Stimulated activated CD8-positive, alpha-beta memory T cell treated with anti-CD3 and anti-CD28 coated beads, Interleukin-4, amount 100 ng/mL, for 1 hour (primary cell): Measurements from ENCODE around the gene CXCL1.

Source experiments
- DNase-seq, 2 donors: peaks; one replicate each; pipeline ENCODE4 v3.0.0-alpha.2; 2020; ENCODE audit warnings: low read depth in 2 of 2, low spot score in 1 of 2

Gene CXCL1

DNA sequence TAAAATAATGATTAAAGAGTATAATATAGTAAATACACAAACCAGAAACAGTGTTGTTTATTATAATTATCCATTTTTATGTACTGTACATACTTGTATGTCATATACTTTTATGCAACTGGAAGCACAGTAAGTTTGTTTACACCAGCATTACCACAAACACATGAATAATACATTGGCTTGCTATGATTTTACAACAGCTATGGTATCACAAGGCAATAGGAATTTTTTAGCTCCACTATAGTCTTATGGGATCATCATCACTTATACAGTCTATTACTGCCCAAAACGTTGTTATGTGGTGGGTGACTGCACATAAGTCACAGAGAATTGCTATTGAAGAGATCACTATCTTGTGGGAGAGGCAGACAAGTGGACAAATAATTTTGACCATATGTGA lies 17.9 kb upstream of the CXCL1 start:
- DNase-seq: no peak

DNA sequence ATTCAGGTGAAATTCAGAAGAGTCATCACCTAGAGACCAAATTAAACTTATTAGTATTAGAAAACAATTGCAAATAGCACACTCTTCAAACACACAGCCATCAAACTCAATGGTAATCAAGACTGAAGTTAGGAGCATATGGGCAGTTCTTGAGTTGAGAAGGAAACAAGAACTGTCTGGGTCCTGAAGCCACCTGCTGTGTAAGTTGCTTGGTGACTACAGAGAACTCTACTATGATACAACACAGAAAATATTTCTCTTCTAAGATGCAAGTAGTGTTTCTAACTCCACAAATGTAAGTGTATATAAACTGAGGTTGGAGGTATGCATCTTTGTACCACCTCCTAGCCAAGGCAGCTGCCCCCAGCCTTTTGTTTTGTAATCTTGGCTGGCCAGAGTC lies 16.4 kb upstream of the CXCL1 start:
- DNase-seq: no peak

DNA sequence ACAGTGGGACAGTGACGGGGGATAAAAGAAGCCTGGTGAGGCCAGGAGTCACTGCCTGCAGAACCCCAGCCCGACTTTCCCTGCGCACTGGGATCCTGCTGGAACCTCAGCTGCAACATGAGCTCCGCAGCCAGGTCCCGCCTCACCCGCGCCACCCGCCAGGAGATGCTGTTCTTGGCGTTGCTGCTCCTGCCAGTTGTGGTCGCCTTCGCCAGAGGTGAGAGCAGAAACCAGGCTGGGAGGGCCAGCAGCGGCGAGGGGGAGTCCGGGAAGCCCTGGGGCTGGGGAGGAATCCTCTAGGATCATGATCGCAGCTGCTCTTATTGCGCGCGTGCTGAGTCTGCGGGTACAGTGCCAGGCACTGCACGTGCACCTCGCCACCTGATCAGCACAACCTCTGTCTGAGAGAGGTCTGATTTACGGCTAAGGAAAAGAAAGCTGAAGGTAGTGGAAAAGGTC lies 15.9 kb upstream of the CXCL1 start, which contains the start of gene PF4V1:
Gene PF4V1, plus strand, starts transcription at position 51 of the 459 bp plus-strand sequence. Its CDS starts 67 bp downstream, at position 118.
- DNase-seq: no peak

DNA sequence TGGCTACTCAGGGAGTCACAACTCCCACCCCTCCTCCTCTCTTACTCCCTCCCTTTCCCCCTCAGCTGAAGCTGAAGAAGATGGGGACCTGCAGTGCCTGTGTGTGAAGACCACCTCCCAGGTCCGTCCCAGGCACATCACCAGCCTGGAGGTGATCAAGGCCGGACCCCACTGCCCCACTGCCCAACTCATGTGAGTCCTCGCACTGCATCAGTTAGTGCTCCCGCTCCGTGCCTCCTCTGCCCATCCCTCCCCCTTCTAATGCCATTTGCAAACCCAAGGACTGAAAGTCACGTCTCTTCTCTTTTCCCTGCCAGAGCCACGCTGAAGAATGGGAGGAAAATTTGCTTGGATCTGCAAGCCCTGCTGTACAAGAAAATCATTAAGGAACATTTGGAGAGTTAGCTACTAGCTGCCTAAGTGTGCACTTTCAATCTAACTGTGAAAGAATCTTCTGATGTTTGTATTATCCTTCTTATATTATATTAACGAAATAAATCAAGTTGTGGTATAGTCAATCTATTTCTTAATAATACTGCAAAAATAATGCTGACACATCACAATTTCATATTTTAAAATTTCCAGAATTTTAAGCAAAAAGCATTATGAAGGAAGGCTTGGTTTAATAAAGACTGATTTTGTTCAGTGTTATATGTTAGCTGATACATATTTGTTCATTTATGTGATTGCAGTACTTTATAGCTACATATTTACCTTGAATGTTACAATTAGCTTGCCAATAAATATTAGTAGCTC lies 15.3 kb upstream of the CXCL1 start:
- no peak for DNase-seq

DNA sequence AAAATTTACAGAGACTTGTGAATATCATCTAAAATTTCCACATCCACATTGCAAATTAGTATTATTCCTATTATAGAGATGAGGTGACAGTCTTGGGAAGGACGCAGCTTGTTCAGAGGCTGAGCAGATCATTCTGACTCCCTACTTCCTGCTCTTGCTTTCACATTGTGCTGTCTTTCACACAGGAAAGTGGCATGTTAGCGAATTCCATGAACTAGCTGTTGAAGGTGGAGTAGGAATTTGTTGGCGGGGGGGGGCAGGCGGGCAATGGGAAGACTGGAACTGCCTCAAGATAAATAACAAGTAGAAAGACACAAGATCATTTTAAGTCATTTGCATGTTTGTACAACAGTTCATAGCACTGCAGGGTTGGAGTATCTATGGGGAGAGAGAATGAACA lies 13.8 kb upstream of the CXCL1 start:
- DNase-seq: no peak

DNA sequence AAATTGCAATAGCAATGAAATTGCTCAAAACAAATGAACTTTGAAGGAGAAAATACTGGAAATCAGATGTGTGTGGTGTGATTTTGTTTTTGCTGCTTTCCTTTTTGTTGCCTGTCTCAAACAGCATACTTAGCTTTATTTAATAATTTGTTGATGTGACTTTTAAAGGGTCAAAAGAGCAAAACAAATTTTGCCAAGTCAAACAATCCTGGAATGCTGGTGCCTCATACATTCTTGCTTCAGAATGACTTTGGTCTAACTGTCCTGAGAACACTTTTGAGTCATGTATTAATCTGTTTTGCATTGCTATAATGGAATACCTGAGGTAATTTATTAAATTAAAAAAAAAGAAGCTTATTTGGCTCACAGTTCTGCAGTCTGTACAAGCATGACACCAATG lies 12.7 kb upstream of the CXCL1 start:
- no peak for DNase-seq

DNA sequence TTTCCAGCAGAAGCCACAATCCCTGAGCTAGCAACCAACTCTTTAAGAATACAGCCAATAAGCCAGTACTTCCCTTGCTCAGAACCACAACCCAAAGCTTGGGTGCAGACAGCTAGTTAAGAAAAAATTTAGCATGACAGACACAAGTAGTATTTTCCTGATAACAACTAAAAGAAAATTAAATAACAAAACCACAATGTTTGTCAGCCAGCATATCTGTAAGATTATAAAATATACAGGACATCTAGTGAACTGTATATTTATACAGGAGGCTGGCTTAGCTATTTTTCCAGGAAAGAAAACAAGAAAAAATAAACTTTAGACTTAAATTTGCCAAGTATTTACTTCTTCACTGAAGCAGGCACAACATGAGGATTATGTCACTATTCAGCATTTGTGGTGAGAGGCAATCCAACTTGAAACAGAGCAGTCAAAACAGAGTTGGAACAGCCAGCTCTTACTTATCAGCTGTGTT lies 9.5 kb upstream of the CXCL1 start:
- no peak for DNase-seq

DNA sequence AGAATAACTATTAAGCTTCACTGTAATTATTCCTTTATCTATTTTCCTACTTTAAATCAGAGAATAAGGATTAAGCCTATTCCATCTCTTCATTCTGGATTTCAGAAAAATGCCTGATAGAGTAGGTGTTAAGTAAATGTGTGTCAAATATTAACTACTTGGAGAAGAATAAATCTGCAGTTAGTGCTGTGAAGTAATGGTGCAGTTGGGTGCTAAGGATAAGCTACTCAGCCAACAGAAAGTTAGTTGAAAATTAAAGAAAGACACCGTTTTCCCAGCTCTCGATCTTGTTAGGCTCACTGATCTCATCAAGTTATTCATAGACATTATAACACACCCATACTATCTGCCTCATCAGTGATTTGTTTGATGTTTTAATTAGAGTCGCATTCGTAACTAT lies 9.0 kb upstream of the CXCL1 start:
- no peak for DNase-seq

DNA sequence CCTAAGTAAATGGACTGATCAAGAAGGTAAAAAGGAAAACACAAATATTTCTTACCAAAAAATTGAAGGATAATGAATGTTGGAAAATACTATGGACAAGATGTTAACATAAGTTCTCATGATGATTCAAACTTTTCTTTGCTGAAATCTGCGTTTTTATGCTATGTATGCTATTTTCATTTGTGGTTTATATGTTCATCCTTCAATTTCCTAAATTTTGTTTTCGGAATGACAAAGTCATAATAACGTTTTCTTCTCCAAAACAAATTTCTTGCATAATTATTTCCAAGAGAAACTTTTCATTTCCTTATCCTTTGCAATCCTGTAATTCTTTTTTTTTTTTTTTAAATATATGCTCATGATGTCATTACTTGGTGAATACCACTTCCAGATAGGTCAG lies 8.3 kb upstream of the CXCL1 start:
- no peak for DNase-seq

DNA sequence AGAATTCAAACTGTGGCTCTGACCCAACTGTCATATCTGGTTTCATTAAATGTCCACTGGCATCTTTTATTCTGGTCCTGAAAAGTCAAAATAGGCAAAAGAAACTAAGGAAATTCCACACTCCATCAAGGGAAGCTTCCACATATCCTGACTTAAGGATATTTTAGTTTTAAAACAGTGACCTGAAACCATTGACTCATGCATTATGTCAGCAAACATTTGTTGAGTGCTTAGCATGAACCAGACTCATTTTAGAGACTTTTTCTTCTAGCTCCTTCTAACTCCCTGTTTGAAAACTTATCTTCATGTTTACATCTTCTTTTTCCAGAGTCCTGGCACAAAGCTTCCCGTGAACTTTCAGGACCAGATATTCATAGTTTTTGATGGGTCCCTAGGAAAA lies 6.9 kb upstream of the CXCL1 start:
- DNase-seq: no peak

DNA sequence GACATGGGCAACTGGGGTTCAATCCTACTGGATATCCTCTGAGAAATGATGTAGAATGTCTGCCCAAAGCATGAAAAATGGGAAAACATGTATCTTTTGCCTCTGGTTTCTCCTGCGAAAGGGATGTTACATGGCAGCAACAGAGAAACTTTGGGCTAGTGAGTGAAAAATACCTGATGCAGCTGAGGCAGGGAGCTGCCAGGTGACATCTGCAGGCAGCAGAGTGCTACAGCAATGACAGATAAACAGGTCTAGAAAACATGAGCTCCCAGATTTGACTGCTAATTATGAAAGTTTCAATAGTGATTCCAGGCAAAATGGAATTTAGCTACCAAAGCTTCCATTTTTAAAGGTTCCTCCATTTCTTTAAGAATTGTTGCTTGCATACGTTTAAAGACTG lies 4.8 kb upstream of the CXCL1 start:
- DNase-seq: no peak

DNA sequence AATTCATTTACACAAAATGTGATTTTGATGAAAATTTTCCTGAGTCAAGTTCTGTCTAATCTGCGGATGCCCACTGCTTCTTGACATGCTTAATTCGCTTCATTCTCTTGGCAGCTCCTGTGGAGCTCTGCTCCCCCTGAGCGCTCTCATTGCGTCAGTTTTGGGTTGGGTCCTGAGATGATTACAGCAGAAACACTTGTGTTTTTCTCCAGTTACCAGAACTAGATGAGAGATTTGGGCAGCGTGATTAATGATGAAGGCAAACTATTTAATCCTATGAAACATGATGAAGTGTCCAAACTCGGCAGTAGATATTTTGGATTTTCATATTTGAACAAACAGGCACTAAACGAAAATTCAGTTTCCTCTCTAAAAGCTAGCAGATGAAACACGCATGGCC lies 4.2 kb upstream of the CXCL1 start:
- no peak for DNase-seq

DNA sequence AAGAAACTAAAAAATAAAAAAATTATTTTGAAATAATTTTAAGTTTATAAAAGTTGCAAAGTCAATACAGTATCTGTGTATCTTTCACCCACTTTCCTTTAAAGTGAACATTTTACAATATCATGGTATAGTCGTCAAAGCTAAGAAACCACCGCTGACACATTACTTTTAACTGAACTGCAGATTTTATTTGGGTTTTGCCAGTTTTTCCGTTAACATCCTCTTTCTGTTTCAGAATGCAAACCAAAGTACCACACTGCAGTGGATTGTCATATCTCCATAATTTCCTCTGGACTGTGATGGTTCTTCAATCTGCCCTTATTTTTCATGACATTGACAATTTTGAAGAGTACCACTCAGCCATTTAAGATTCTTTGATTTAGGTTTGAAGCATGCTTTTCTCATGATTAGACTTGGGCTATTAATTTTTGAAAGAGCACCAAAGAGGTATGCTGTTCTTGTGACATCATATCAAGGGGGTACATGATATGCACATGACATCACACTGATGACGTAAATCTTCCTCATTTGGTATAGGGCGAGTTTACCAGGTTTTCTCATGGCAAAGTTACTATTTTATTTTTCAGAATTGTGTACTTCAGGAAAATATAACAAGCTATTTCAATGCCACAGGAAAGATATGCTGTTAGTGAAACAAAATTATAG lies 3.6 kb upstream of the CXCL1 start:
- DNase-seq: no peak

DNA sequence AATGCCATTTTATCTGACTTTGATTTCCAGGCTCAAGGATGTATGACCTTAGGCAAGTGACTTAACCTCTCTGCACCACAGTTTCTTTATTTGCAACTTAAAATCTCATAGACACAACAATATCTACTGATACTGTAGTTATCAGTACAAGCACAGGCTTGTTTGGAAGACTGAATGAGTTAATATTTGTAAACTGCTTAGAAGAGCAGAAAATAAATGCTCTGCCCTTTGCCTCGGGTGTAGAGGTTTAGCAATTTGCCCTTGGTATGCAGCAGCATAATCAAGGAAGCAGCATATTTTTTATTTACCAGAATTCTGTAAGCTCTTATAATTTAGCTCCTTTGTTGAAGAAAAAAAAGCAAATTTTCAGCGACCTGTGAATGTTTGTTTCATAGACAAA lies 2.9 kb upstream of the CXCL1 start:
- no peak for DNase-seq

DNA sequence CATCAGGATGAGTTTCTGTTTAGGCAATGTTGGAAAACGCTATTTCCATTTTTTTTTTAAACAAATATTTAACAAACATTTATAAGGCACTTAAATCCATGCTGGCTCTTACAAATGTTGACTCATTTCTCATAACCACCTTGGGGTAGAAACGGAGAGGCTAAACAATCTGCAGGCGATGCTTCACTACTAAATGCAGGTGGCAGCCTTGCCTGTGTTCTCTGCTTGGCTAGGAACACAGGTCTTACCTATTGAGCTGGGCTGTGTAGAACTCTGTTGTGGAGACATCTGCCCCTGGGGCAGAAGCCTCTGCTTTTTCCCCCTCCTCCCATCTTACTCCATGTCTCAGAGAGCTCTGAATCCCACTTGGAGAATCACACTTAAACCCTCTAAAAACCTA lies 1.4 kb upstream of the CXCL1 start:
- DNase-seq: no peak

DNA sequence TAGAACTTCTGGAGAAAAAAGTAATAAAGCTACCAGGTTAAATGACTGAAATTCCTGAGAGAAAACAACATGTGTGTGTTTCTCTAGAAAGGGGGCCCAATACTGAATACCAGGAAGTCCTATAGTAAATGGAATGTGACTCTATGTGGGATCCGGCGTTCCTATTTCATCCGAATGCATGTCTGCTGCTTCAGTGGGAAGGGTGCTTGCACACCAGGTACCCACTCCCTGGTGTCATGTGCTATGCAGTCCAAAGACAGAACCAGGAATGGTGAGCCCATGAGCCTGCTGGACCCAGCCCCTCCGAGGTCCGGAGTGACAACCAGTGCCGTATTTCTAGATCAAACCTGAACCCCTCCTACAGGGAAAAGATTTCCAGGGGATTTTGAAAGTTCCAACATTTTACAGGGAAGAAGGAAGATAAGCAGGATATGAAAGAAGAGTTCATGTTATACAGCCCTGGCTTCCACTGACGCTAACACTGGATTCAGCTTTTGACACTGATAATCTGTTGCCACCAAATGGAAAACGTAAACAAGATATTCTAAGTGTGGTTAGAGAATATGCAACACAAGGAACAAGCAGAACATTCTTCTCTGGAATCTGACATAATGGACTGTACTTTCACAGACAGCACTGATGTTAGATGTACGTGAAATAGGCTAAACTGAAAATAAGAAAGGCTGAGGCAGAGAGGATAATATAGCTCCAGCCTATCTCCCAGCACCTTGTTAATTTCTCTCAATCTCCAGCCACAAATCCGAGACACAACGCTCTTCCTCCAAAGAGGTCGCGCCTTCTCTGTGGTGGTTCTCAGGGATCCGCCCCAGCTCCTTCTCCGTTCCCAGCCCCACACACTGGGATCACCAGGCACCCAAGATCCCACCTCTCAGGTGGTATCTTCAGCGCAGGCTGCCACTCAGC lies 725 bp upstream of the CXCL1 start:
- no peak for DNase-seq

DNA sequence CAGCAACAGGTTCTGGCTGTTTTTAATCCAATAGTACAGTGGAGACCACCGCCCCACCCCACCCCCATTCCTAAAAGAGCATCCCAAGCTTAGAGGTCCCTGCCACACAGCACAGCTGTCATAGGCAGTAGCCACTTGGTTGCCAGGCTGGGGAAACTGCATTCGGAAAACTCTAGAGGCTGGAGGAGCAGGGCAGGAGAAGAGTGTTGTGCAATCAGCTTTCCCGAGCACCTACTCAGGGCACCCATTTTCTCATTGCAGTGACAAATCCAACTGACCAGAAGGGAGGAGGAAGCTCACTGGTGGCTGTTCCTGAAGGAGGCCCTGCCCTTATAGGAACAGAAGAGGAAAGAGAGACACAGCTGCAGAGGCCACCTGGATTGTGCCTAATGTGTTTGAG lies 1.1 kb downstream of the CXCL1 start:
- no peak for DNase-seq

DNA sequence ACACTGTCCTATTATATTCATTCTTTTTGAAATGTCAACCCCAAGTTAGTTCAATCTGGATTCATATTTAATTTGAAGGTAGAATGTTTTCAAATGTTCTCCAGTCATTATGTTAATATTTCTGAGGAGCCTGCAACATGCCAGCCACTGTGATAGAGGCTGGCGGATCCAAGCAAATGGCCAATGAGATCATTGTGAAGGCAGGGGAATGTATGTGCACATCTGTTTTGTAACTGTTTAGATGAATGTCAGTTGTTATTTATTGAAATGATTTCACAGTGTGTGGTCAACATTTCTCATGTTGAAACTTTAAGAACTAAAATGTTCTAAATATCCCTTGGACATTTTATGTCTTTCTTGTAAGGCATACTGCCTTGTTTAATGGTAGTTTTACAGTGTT lies 1.6 kb downstream of the CXCL1 start:
- DNase-seq: no peak

DNA sequence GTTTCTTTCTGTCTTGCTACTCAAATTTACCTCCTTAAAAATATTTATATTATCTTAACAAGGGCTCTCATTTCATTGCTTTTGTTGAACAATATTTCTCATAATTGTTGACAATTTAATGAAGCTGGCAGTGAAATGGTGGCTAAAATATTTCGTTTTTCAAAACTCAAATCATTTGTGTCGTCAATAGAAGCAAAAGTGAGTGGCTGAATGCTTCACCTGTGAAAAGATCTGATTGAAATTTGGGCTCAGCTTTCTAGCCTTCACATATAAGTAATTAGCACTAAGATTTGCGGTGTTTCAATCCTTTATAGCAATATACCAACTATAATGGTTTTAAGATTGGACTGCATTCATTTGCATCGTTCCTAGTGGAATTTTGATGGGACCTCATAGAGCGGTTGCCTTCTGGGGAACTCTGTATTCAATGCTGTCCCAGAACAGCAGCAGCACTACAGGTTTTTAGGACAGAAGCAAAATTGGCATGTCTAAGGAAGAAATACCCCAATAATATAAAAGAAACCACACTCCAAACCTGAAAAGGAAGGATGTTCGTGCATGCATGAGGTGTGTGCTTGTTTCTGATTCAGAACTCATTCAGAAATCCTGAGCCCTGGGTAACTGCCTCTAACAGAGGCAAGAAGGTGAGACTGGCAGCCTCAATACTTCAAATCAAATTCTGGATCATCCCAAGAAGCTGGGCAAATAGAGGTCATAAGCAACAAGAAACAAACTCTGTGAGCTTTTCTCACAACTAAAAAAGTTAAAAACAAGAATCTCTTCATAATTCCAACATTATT lies 2.5 kb downstream of the CXCL1 start:
- DNase-seq: no peak

DNA sequence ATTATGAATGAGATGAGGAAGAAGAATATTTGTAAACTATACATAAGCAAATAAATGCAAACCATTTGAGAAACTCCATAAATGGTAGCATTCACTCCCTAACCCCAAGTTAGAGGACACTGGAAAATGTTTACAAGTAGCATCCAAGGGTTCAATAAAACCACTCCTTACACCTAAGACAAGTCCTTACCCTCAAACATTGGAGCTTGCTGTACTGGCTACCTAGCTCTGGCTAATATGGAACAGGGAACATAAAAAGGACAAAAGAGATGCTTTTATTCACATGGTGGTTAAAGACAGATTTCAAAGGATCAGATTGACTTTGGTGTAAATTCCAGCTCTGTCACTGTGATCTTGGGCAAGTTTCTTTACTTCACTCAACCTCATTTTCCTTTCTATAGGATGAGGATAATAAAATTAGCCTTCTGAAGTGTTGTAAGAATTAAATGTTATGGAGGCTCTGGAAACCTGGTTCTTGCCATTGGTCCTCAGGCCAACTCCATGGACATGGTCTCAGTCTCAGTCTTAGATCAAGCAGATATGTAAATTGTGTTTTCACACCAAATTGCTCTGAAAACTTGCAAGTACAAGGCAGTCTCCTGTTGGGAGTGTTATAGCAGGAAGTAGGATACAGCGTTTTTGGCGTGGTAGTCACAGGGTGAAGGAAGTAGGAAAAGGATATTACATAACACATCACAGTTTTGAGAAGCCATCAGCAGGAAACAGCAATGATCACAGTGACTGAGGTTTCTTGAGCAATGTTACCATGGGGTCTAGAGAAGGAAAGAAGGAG lies 3.3 kb downstream of the CXCL1 start:
- no peak for DNase-seq
